Thyroid gland (tissue), 4 donors: ENCODE data around the gene MTCH1.

Experiments
- CTCF ChIP-seq, 6 experiments: fragments of 200-600 bp in 3 of 6; fragments of 450-650 bp in 3 of 6; sonication (generic) in 3 of 6; IDR thresholded peaks; one replicate each; pipeline ENCODE4 v1.5.1; 2016 to 2019; ENCODE audit warnings: antibody characterized with exemption in 6 of 6, mild to moderate bottlenecking in 2 of 6, inconsistent platforms in 1 of 6, moderate library complexity in 1 of 6
- POLR2A ChIP-seq, 2 donors: fragments of 450-650 bp; IDR thresholded peaks; one replicate each; pipeline ENCODE4 v1.6.1; 2017; ENCODE audit warnings: antibody characterized with exemption in 2 of 2, mild to moderate bottlenecking in 2 of 2, moderate library complexity in 1 of 2

GRCh38 chr6:36933519-36933918, 52.5 kb downstream of the MTCH1 start:
- no peak for TF ChIP-seq CTCF (IDR thresholded peaks at IDR 0.05)
- no peak for TF ChIP-seq POLR2A (IDR thresholded peaks at IDR 0.05)
